Liver (tissue), 5 donors: ENCODE results near the gene PER2. TPM values are rescaled to one million over a fixed set of nuclear protein-coding genes. Genes with fewer than 3 reads are reported as not detected.

Experiments
- FOXA1 ChIP-seq: IDR thresholded peaks from 2 replicates; pipeline ENCODE4 v1.6.1; 2016; ENCODE audit warnings: antibody characterized with exemption
- REST ChIP-seq: IDR thresholded peaks from 2 replicates; pipeline ENCODE4 v1.6.1; 2016; ENCODE audit warnings: antibody characterized with exemption, mild to moderate bottlenecking
- SP1 ChIP-seq: IDR thresholded peaks from 2 replicates; pipeline ENCODE4 v1.6.1; 2018; ENCODE audit warnings: antibody characterized with exemption, mild to moderate bottlenecking
- polyA plus RNA-seq, 2 donors: library from polyadenylated mRNA; stranded (reverse) in 1 of 2; unstranded in 1 of 2; fragments of 200-250 nt in 1 of 2; fragments of >200 nt in 1 of 2; fragmentation: Nextera tagmentation in 1 of 2; extraction: Ambion mirVana in 1 of 2; gene quantifications; one replicate each; pipeline versions ENCODE4 v1.2.1 to v1.2.3, GENCODE V29; 2013 to 2015
- total RNA-seq, 2 donors: library from RNA; depleted of rRNA; stranded (reverse); fragments of >200 nt; gene quantifications; one replicate each; pipeline ENCODE4 v1.2.3, GENCODE V29; 2014
- donor health status: healthy.
- donor health status: healthy.
- donor health status: healthy.

Gene PER2
- total and polyA plus RNA-seq, 4 donors, result 1.1 to 12.5 (median 4.1) TPM

GRCh38 chr2:238202326-238203093 is 85.9 kb downstream of the PER2 start (continued):
- TF ChIP-seq SP1 (no peak), REST (no peak), FOXA1 (no peak)

Other genes with a start within 250 kb of the PER2 start
- 10 to 100 TPM; 23.5 to 39.2 TPM for gene SCLY, start 227.6 kb downstream of the PER2 start, total RNA-seq
- gene SCLY, start 227.6 kb downstream of the PER2 start, polyA plus RNA-seq, result 10 to 100 TPM; 21.6 to 26.6 TPM
- under 1 TPM; 0.42 to 0.59 TPM for gene ESPNL, start 188.3 kb downstream of the PER2 start, total RNA-seq
- under 1 TPM; 0.08 to 0.28 TPM for gene ESPNL, start 188.3 kb downstream of the PER2 start, polyA plus RNA-seq
- gene KLHL30, start 149.9 kb downstream of the PER2 start, total RNA-seq, result under 1 TPM in 1 of 2 donors, not detected in 1; 0.08 TPM
- under 1 TPM in 1 of 2 donors, not detected in 1; 0.05 TPM for gene KLHL30, start 149.9 kb downstream of the PER2 start, polyA plus RNA-seq
- gene ERFE, start 129.6 kb downstream of the PER2 start, total RNA-seq, result 10 to 100 TPM in 1 of 2 donors, not detected in 1; 14.0 TPM
- under 1 TPM in 1 of 2 donors, not detected in 1; 0.17 TPM for gene ERFE, start 129.6 kb downstream of the PER2 start, polyA plus RNA-seq
- gene ILKAP, start 84.9 kb downstream of the PER2 start, total RNA-seq, result 10 to 100 TPM; 19.2 to 21.1 TPM
- 10 to 100 TPM; 15.0 to 20.7 TPM for gene ILKAP, start 84.9 kb downstream of the PER2 start, polyA plus RNA-seq
- gene HES6, start 48.6 kb downstream of the PER2 start, total RNA-seq, result 10 to 100 TPM in 1 of 2 donors, 1 to 10 TPM in 1; 2.8 to 13.2 TPM
- gene HES6, start 48.6 kb downstream of the PER2 start, polyA plus RNA-seq, result 1 to 10 TPM; 1.7 to 2.5 TPM
- gene TRAF3IP1, start 31.9 kb upstream of the PER2 start, total RNA-seq, result 1 to 10 TPM; 4.7 to 9.1 TPM
- gene TRAF3IP1, start 31.9 kb upstream of the PER2 start, polyA plus RNA-seq, result 1 to 10 TPM; 4.0 to 4.4 TPM
- 10 to 100 TPM; 11.5 to 15.2 TPM for gene ASB1, start 138.3 kb upstream of the PER2 start, total RNA-seq
- 1 to 10 TPM; 6.1 to 9.4 TPM for gene ASB1, start 138.3 kb upstream of the PER2 start, polyA plus RNA-seq